ENCODE results near the gene HPCAL4. TPM values are rescaled to one million over a fixed set of nuclear protein-coding genes. Genes with fewer than 3 reads are reported as not detected.
A peak's percentile ranks its signal among the peaks of the same experiment; 100 is the strongest.

The HPCAL4 gene
- total RNA-seq, 1 donor from 2014 or later: 0.20 TPM

DNA sequence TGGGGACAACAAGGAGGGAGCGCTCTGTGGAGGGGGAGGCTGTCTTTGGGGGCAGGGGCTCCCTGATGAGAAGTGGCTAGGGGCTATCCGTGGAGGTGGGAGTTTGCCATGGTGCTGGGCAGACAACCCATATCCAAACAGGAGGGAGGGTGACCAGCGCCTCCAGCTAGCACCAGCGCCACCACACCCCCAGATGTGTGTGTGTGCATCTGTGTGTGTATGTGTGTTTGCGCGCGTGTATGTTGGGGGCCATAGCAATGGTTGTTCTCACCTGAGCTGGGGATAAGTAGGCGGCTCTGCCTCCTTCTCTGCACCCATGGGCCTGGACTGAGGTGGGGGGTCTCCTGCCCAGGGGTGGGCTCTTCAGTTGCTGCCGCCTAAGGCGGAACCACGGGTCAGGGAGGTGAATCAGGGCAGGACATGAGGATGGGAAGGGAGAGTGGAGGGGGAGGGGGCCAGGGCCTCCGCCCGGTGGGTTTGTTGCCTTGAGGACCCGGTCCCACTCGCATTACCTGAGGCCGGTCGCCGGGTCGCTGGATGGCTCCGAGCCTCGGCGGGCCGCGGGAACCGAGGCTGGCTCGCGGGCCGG is 345 bp downstream of the HPCAL4 start:
- H3K4me3 ChIP-seq (ENCODE audit: insufficient read depth, low read depth, low read length): no peak overlapping the region
- peaks cover 4% of the 10 kb centered on the region for H4K20me1 ChIP-seq (ENCODE audit: insufficient read depth, low read length)
- no peak for FAIRE-seq
- H3K36me3 ChIP-seq (ENCODE audit: insufficient read depth, low read length): no peaks in the 10 kb centered on the region
- no peak overlapping the region for H3K27ac ChIP-seq (ENCODE audit: low read depth, low read length)
- H3K79me2 ChIP-seq (ENCODE audit: insufficient read depth, low read length): no peaks in the 10 kb centered on the region
- H3K4me2 ChIP-seq (ENCODE audit: low read length): peak overlapping the region; percentile 80
- Mint-ChIP-seq H3K4me3 (ENCODE audit: unreplicated experiment) (no peak overlapping the region), H3K9me3 (ENCODE audit: unreplicated experiment) (peaks cover 5% of the 10 kb centered on the region), H3K36me3 (ENCODE audit: low read depth, unreplicated experiment) (no peaks in the 10 kb centered on the region), H3K27me3 (ENCODE audit: low read depth, unreplicated experiment) (peaks cover 71% of the 10 kb centered on the region), H3K27ac (ENCODE audit: unreplicated experiment) (no peak overlapping the region), H3K4me1 (ENCODE audit: low read depth, unreplicated experiment) (peaks cover 14% of the 10 kb centered on the region)
- no peaks in the 10 kb centered on the region for H3K9me3 ChIP-seq (ENCODE audit: insufficient read depth, low read depth, low read length)
- H3K27me3 ChIP-seq (ENCODE audit: insufficient read depth, low read length): peaks cover 87% of the 10 kb centered on the region
- H3K9ac ChIP-seq (ENCODE audit: low read length): no peak overlapping the region
- DNase-seq (ENCODE audit: low read depth): no peak
- H2AFZ ChIP-seq (ENCODE audit: low read depth, low read length): no peak overlapping the region
- TF ChIP-seq, protein P1, sequence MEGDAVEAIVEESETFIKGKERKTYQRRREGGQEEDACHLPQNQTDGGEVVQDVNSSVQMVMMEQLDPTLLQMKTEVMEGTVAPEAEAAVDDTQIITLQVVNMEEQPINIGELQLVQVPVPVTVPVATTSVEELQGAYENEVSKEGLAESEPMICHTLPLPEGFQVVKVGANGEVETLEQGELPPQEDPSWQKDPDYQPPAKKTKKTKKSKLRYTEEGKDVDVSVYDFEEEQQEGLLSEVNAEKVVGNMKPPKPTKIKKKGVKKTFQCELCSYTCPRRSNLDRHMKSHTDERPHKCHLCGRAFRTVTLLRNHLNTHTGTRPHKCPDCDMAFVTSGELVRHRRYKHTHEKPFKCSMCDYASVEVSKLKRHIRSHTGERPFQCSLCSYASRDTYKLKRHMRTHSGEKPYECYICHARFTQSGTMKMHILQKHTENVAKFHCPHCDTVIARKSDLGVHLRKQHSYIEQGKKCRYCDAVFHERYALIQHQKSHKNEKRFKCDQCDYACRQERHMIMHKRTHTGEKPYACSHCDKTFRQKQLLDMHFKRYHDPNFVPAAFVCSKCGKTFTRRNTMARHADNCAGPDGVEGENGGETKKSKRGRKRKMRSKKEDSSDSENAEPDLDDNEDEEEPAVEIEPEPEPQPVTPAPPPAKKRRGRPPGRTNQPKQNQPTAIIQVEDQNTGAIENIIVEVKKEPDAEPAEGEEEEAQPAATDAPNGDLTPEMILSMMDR (IDR thresholded peaks at IDR 0.05; ENCODE audit: insufficient read depth, low read depth, low read length): no peak
- no peak for TF ChIP-seq EZH2 (IDR thresholded peaks at IDR 0.05; ENCODE audit: insufficient read depth, low read length)
- peaks cover 4% of the 10 kb centered on the region for H3K4me1 ChIP-seq (ENCODE audit: insufficient read depth, low read length)

DNA sequence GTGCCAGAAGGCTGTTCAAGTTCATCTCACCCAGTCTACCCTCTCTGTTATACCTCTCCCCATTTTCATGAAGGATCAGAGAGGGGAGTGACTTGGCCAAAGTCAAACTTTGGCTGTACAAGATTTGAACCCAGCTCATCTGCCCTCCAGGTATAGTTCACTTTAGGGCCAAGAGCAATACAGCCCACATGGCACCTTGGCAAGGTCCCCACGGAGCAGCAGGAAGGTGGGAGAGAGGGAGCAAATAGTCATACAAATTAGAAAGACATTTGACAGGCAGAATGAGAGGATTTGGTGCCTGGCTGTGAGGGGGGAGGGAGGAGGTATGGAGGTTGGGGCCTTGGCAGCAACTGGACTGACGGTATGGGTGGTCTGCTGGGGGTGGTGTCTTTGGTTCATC is 1.0 kb downstream of the HPCAL4 start:
- DNase-seq (ENCODE audit: low read depth) (no peak), FAIRE-seq (no peak)
- Mint-ChIP-seq H3K4me3 (ENCODE audit: unreplicated experiment) (no peak overlapping the region), H3K27me3 (ENCODE audit: low read depth, unreplicated experiment) (peaks cover 71% of the 10 kb centered on the region), H3K36me3 (ENCODE audit: low read depth, unreplicated experiment) (no peaks in the 10 kb centered on the region), H3K4me1 (ENCODE audit: low read depth, unreplicated experiment) (peaks cover 13% of the 10 kb centered on the region), H3K9me3 (ENCODE audit: unreplicated experiment) (peaks cover 5% of the 10 kb centered on the region), H3K27ac (ENCODE audit: unreplicated experiment) (peak overlapping the region; percentile 47)
- Histone ChIP-seq H3K4me2 (ENCODE audit: low read length) (no peak overlapping the region), H3K27me3 (ENCODE audit: insufficient read depth, low read length) (peaks cover 85% of the 10 kb centered on the region), H4K20me1 (ENCODE audit: insufficient read depth, low read length) (peaks cover 4% of the 10 kb centered on the region), H3K9me3 (ENCODE audit: insufficient read depth, low read depth, low read length) (no peaks in the 10 kb centered on the region), H3K27ac (ENCODE audit: low read depth, low read length) (no peak overlapping the region), H3K4me3 (ENCODE audit: insufficient read depth, low read depth, low read length) (no peak overlapping the region), H3K4me1 (ENCODE audit: insufficient read depth, low read length) (peaks cover 4% of the 10 kb centered on the region), H3K79me2 (ENCODE audit: insufficient read depth, low read length) (no peaks in the 10 kb centered on the region), H3K36me3 (ENCODE audit: insufficient read depth, low read length) (no peaks in the 10 kb centered on the region), H2AFZ (ENCODE audit: low read depth, low read length) (no peak overlapping the region), H3K9ac (ENCODE audit: low read length) (no peak overlapping the region)
- TF ChIP-seq, protein P1 (IDR thresholded peaks at IDR 0.05; ENCODE audit: insufficient read depth, low read depth, low read length): no peak
- no peak for TF ChIP-seq EZH2 (IDR thresholded peaks at IDR 0.05; ENCODE audit: insufficient read depth, low read length)

DNA sequence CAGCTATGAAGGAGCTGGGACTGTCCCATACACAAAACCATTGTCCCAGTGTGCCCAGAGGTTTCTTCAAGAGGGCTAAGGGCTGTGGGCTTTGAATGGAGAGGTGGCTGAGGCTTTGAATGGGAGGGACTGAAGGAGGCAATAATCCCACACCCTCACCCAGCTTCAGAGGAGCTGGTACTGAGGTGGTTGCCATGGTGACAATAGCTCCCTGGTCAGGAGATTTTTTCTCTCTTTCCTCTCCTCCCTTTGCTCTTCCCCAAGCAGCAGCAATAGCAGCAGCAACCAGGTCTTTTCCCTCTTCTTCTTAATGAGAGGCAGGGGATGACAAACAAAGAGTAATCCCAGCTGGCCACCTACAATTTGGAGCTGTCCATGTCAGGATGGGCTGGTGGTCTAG is 1.6 kb downstream of the HPCAL4 start:
- Mint-ChIP-seq H3K27ac (ENCODE audit: unreplicated experiment) (no peak overlapping the region), H3K36me3 (ENCODE audit: low read depth, unreplicated experiment) (peaks cover 4% of the 10 kb centered on the region), H3K4me1 (ENCODE audit: low read depth, unreplicated experiment) (peaks cover 11% of the 10 kb centered on the region), H3K9me3 (ENCODE audit: unreplicated experiment) (peaks cover 7% of the 10 kb centered on the region), H3K27me3 (ENCODE audit: low read depth, unreplicated experiment) (peaks cover 74% of the 10 kb centered on the region), H3K4me3 (ENCODE audit: unreplicated experiment) (no peak overlapping the region)
- Histone ChIP-seq H3K27me3 (ENCODE audit: insufficient read depth, low read length) (peaks cover 85% of the 10 kb centered on the region), H3K79me2 (ENCODE audit: insufficient read depth, low read length) (no peaks in the 10 kb centered on the region), H4K20me1 (ENCODE audit: insufficient read depth, low read length) (peaks cover 4% of the 10 kb centered on the region), H3K4me2 (ENCODE audit: low read length) (no peak overlapping the region), H3K36me3 (ENCODE audit: insufficient read depth, low read length) (no peaks in the 10 kb centered on the region), H3K9ac (ENCODE audit: low read length) (no peak overlapping the region), H3K9me3 (ENCODE audit: insufficient read depth, low read depth, low read length) (no peaks in the 10 kb centered on the region), H2AFZ (ENCODE audit: low read depth, low read length) (no peak overlapping the region), H3K4me1 (ENCODE audit: insufficient read depth, low read length) (peaks cover 4% of the 10 kb centered on the region), H3K27ac (ENCODE audit: low read depth, low read length) (no peak overlapping the region), H3K4me3 (ENCODE audit: insufficient read depth, low read depth, low read length) (no peak overlapping the region)
- no peak for DNase-seq (ENCODE audit: low read depth)
- no peak for FAIRE-seq
- TF ChIP-seq, protein P1 (IDR thresholded peaks at IDR 0.05; ENCODE audit: insufficient read depth, low read depth, low read length): no peak
- TF ChIP-seq EZH2 (IDR thresholded peaks at IDR 0.05; ENCODE audit: insufficient read depth, low read length): no peak

Measured in astrocyte (in vitro differentiated cells and primary cell).